HEK293 (cell line): ENCODE data around the gene SLC16A6.

ENCODE experiments used
- CTCF ChIA-PET: fragments of 350-600 bp; formaldehyde crosslinking; extraction: SDS; loops from one replicate; lab custom pipeline; 2021; ENCODE audit warnings: antibody characterized with exemption; lab: Yijun Ruan, JAX
- POLR2A ChIA-PET: fragments of 300-600 bp; formaldehyde crosslinking; extraction: SDS; loops from one replicate; lab custom pipeline; 2020; ENCODE audit warnings: antibody characterized with exemption, inconsistent platforms; lab: Yijun Ruan, JAX
- H3K27ac ChIP-seq: fragments of 200-500 bp; sonication (Bioruptor generic); 2 replicates; pipeline ENCODE4 v1.5.1; 2014; ENCODE audit warnings: low read depth, low read length, control low read depth, inconsistent platforms; ENCODE audit errors: extremely low read depth
- H3K36me3 ChIP-seq, 2 experiments: fragments of 200-500 bp in 1 of 2; sonication (Bioruptor generic) in 1 of 2; 1 replicate in 1 of 2; 2 replicates in 1 of 2; pipeline ENCODE4 v1.5.1; 2014 to 2017; ENCODE audit warnings: inconsistent platforms in 2 of 2, low read length in 2 of 2; ENCODE audit not compliant: control insufficient read depth in 2 of 2, insufficient read depth in 1 of 2
- H3K4me1 ChIP-seq: fragments of 200-500 bp; sonication (Bioruptor generic); 2 replicates; pipeline ENCODE4 v1.5.1; 2014; ENCODE audit warnings: mild to moderate bottlenecking, low read length, inconsistent platforms; ENCODE audit not compliant: control insufficient read depth, insufficient read depth
- H3K4me3 ChIP-seq: 2 replicates; pipeline ENCODE4 v1.5.1; 2011; ENCODE audit warnings: low read depth, mild to moderate bottlenecking, control low read depth, low read length, moderate library complexity
- H3K9me3 ChIP-seq: fragments of 200-500 bp; sonication (Bioruptor generic); 2 replicates; pipeline ENCODE4 v1.5.1; 2014; ENCODE audit warnings: low read depth, low read length, inconsistent platforms; ENCODE audit not compliant: control insufficient read depth, insufficient read depth
- EGR2 ChIP-seq: fragments of 450-650 bp; formaldehyde crosslinking; IDR thresholded peaks from 2 replicates; pipeline ENCODE4 v1.5.1; 2016; ENCODE audit warnings: low read depth, missing biosample characterization, missing genetic modification characterization
- GLIS2 ChIP-seq: fragments of 450-650 bp; formaldehyde crosslinking; IDR thresholded peaks from 2 replicates; pipeline ENCODE4 v1.5.1; 2016; ENCODE audit warnings: missing biosample characterization, missing genetic modification characterization
- KLF7 ChIP-seq: fragments of 450-650 bp; formaldehyde crosslinking; IDR thresholded peaks from 2 replicates; pipeline ENCODE4 v1.5.1; 2016; ENCODE audit warnings: missing biosample characterization, missing genetic modification characterization, borderline replicate concordance
- SCRT2 ChIP-seq: fragments of 450-650 bp; formaldehyde crosslinking; IDR thresholded peaks from 2 replicates; pipeline ENCODE4 v1.5.1; 2016; ENCODE audit warnings: missing biosample characterization, missing genetic modification characterization
- ZFHX2 ChIP-seq: fragments of 450-650 bp; formaldehyde crosslinking; conservative IDR thresholded peaks from 2 replicates; pipeline ENCODE4 v1.5.1; 2016; ENCODE audit warnings: missing biosample characterization, missing genetic modification characterization
- ZNF132 ChIP-seq: fragments of 450-650 bp; formaldehyde crosslinking; IDR thresholded peaks from 2 replicates; pipeline ENCODE4 v1.5.1; 2017; ENCODE audit warnings: missing biosample characterization, missing genetic modification characterization, borderline replicate concordance
- ZNF140 ChIP-seq: fragments of 450-650 bp; formaldehyde crosslinking; IDR thresholded peaks from 2 replicates; pipeline ENCODE4 v1.5.1; 2016; ENCODE audit warnings: missing biosample characterization, missing genetic modification characterization
- ZNF174 ChIP-seq: fragments of 450-650 bp; formaldehyde crosslinking; IDR thresholded peaks from 2 replicates; pipeline ENCODE4 v1.5.0; 2017; ENCODE audit warnings: missing biosample characterization, mild to moderate bottlenecking, missing genetic modification characterization
- ZNF19 ChIP-seq: fragments of 450-650 bp; formaldehyde crosslinking; IDR thresholded peaks from 2 replicates; pipeline ENCODE4; 2016; ENCODE audit warnings: missing biosample characterization, missing genetic modification characterization, low read depth
- ZNF223 ChIP-seq: fragments of 450-650 bp; formaldehyde crosslinking; IDR thresholded peaks from 2 replicates; pipeline ENCODE4 v1.5.1; 2016; ENCODE audit warnings: missing biosample characterization, missing genetic modification characterization
- ZNF248 ChIP-seq: fragments of 450-650 bp; formaldehyde crosslinking; IDR thresholded peaks from 2 replicates; pipeline ENCODE4 v1.5.1; 2017; ENCODE audit warnings: missing biosample characterization, missing genetic modification characterization
- ZNF354C ChIP-seq: fragments of 450-650 bp; formaldehyde crosslinking; IDR thresholded peaks from 2 replicates; pipeline ENCODE4 v1.5.1; 2016; ENCODE audit warnings: missing biosample characterization, missing genetic modification characterization, low read depth, borderline replicate concordance
- ZNF423 ChIP-seq: fragments of 450-650 bp; formaldehyde crosslinking; IDR thresholded peaks from 2 replicates; pipeline ENCODE4 v1.5.1; 2016; ENCODE audit warnings: missing biosample characterization, missing genetic modification characterization
- ZNF426 ChIP-seq: fragments of 450-650 bp; formaldehyde crosslinking; IDR thresholded peaks from 2 replicates; pipeline ENCODE4 v1.5.1; 2017; ENCODE audit warnings: missing biosample characterization, missing genetic modification characterization, mild to moderate bottlenecking, inconsistent platforms, moderate library complexity
- ZNF488 ChIP-seq: fragments of 450-650 bp; formaldehyde crosslinking; IDR thresholded peaks from 2 replicates; pipeline ENCODE4 v1.5.1; 2016; ENCODE audit warnings: missing biosample characterization, missing genetic modification characterization
- ZNF510 ChIP-seq: fragments of 450-650 bp; formaldehyde crosslinking; IDR thresholded peaks from 2 replicates; pipeline ENCODE4 v1.5.1; 2018; ENCODE audit warnings: mild to moderate bottlenecking, missing genetic modification characterization, missing biosample characterization; ENCODE audit not compliant: insufficient replicate concordance
- ZNF558 ChIP-seq: fragments of 450-650 bp; formaldehyde crosslinking; IDR thresholded peaks from 2 replicates; pipeline ENCODE4 v1.5.1; 2016; ENCODE audit warnings: missing biosample characterization, missing genetic modification characterization
- TF ChIP-seq, protein P1 (sequence below): fragments of 450-650 bp; formaldehyde crosslinking; IDR thresholded peaks from 2 replicates; pipeline ENCODE4 v1.5.1; 2016; ENCODE audit warnings: missing biosample characterization, missing genetic modification characterization
- TF ChIP-seq, protein P2 (sequence below): fragments of 450-650 bp; formaldehyde crosslinking; IDR thresholded peaks from 2 replicates; pipeline ENCODE4; 2016; ENCODE audit warnings: missing biosample characterization, missing genetic modification characterization
- TF ChIP-seq, protein P3 (sequence below): fragments of 450-650 bp; formaldehyde crosslinking; IDR thresholded peaks from 2 replicates; pipeline ENCODE4 v1.5.1; 2016; ENCODE audit warnings: missing biosample characterization, missing genetic modification characterization

Gene SLC16A6

GRCh38 chr17:68297195-68297594 lies 6.3 kb upstream of the SLC16A6 start (continued):
- TF ChIP-seq ZNF426 (no peak), ZNF488 (tag by site-specific recombination) (no peak), ZNF248 (tag by site-specific recombination) (no peak), ZNF354C (tag by site-specific recombination) (no peak), ZNF140 (tag by site-specific recombination) (no peak)

DNA sequence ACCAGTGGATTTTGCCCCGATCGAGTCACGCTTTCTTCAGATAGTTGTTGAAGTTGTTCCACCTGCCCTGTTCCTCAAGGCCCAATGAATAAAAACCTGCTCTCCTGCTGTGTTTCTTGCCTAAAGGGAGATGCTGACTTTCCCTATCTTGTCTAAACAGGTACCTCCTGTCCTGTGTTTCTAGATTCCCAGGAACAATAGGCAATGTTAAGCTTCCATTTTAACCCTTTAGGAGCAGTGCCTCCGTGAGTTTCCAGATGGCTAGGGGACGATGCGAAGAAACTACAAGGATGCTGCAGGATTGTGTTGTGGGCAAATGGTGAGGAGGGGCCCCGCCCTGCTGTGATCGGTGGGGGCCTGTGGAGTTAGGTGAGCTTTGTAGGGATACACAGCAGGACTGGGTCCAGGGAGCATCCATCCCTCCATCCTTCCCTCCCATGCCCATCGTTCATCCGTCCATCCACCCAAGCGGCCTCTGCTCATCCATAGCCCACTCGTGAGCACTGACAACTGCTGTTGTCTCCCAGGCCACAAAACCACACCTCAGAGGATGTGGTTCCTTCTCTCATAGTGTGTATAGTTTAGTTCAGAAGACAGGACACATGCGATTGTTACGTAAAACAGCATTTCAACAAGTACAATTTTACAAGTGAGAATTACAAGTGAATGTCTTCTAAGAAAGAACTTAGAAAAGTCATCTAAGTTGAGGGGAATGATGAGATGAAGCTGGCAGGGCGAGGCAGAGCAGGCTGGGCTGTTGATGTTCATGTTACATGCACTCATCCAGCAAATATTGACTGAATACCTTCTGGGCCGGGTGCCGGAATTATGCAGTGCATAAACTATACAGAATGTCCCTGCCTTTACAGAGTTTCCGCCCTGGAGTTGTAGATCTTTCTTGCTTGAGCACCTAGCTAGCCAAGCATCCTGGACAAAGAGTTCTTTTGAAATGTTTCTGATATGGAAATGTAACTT lies 5.6 kb upstream of the SLC16A6 start:
- POLR2A ChIA-PET: no interaction called here

GRCh38 chr17:68295086-68295485 lies 4.2 kb upstream of the SLC16A6 start:
- TF ChIP-seq, protein P1, sequence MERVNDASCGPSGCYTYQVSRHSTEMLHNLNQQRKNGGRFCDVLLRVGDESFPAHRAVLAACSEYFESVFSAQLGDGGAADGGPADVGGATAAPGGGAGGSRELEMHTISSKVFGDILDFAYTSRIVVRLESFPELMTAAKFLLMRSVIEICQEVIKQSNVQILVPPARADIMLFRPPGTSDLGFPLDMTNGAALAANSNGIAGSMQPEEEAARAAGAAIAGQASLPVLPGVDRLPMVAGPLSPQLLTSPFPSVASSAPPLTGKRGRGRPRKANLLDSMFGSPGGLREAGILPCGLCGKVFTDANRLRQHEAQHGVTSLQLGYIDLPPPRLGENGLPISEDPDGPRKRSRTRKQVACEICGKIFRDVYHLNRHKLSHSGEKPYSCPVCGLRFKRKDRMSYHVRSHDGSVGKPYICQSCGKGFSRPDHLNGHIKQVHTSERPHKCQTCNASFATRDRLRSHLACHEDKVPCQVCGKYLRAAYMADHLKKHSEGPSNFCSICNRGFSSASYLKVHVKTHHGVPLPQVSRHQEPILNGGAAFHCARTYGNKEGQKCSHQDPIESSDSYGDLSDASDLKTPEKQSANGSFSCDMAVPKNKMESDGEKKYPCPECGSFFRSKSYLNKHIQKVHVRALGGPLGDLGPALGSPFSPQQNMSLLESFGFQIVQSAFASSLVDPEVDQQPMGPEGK (tag by site-specific recombination): no peak
- peak; percentile 65 for TF ChIP-seq ZFHX2 (tag by site-specific recombination)
- peak; percentile 78 for TF ChIP-seq EGR2 (tag by site-specific recombination)
- Histone ChIP-seq H3K27ac (no peak overlapping the region), H3K9me3 (no peaks in the 10 kb centered on the region), H3K4me3 (no peak overlapping the region), H3K36me3 (no peaks in the 10 kb centered on the region), H3K4me1 (peaks cover under 1% of the 10 kb centered on the region; the same call in 1 of the 2 replicates)
- ChIA-PET POLR2A (no interaction called here), CTCF (no interaction called here)

More for the DNA sequence above, 5.6 kb upstream of the SLC16A6 start:
- H3K36me3 ChIP-seq: no peaks in the 10 kb centered on the region
- no peak overlapping the region for H3K4me3 ChIP-seq
- H3K4me1 ChIP-seq: no peaks in the 10 kb centered on the region
- no peaks in the 10 kb centered on the region for H3K9me3 ChIP-seq
- TF ChIP-seq ZNF510 (tag by site-specific recombination) (peak; percentile 98), ZNF132 (tag by site-specific recombination) (no peak)
- no peak overlapping the region for H3K27ac ChIP-seq
- CTCF ChIA-PET: interaction anchor here (1.2 to 1.5 kb wide), 3 partner anchors 34 to 139 kb away, joined by 3 to 12 read pairs (median 4); no protein-coding TSS in a partner anchor

- Histone ChIP-seq H3K9me3 (no peaks in the 10 kb centered on the region), H3K27ac (no peak overlapping the region), H3K4me1 (peaks cover 5% of the 10 kb centered on the region; the same call in 1 of the 2 replicates), H3K36me3 (no peaks in the 10 kb centered on the region), H3K4me3 (no peak overlapping the region)
- ChIA-PET POLR2A (no interaction called here), CTCF (interaction anchor here (1.0 to 1.1 kb wide), 2 partner anchors 104 to 106 kb away, joined by 3 to 4 read pairs; no protein-coding TSS in a partner anchor)
- TF ChIP-seq ZNF174 (tag by site-specific recombination): no peak
- TF ChIP-seq ZNF19: no peak
- no peak for TF ChIP-seq SCRT2 (tag by site-specific recombination)
- TF ChIP-seq, protein P2, sequence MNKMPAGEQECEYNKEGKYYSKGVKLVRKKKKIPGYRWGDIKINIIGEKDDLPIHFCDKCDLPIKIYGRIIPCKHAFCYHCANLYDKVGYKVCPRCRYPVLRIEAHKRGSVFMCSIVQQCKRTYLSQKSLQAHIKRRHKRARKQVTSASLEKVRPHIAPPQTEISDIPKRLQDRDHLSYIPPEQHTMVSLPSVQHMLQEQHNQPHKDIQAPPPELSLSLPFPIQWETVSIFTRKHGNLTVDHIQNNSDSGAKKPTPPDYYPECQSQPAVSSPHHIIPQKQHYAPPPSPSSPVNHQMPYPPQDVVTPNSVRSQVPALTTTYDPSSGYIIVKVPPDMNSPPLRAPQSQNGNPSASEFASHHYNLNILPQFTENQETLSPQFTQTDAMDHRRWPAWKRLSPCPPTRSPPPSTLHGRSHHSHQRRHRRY: no peak
- TF ChIP-seq ZNF558 (tag by site-specific recombination): no peak
- no peak for TF ChIP-seq KLF7 (tag by site-specific recombination)
- TF ChIP-seq ZNF488 (tag by site-specific recombination): no peak
- TF ChIP-seq GLIS2: no peak
- TF ChIP-seq ZNF223 (tag by site-specific recombination): no peak
- no peak for TF ChIP-seq ZNF423 (tag by site-specific recombination)
- TF ChIP-seq, protein P3, sequence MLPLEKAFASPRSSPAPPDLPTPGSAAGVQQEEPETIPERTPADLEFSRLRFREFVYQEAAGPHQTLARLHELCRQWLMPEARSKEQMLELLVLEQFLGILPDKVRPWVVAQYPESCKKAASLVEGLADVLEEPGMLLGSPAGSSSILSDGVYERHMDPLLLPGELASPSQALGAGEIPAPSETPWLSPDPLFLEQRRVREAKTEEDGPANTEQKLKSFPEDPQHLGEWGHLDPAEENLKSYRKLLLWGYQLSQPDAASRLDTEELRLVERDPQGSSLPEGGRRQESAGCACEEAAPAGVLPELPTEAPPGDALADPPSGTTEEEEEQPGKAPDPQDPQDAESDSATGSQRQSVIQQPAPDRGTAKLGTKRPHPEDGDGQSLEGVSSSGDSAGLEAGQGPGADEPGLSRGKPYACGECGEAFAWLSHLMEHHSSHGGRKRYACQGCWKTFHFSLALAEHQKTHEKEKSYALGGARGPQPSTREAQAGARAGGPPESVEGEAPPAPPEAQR: no peak
Observed at GRCh38 chr17:68294617-68295016, 3.7 kb upstream of the SLC16A6 start.
